ENCODE measurements around the gene SDCBP2. TPM values are rescaled to one million over a fixed set of nuclear protein-coding genes. Genes with fewer than 3 reads are reported as not detected.
A peak's percentile ranks its signal among the peaks of the same experiment; 100 is the strongest.

SDCBP2 gene, protein sequence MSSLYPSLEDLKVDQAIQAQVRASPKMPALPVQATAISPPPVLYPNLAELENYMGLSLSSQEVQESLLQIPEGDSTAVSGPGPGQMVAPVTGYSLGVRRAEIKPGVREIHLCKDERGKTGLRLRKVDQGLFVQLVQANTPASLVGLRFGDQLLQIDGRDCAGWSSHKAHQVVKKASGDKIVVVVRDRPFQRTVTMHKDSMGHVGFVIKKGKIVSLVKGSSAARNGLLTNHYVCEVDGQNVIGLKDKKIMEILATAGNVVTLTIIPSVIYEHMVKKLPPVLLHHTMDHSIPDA
- total RNA-seq (2014; rRNA removed; shearing (Covaris generic)): 0.32 and 0.50 TPM in 2 replicates
- polyA plus RNA-seq (2015; cell fraction: cytosol; rRNA removed): 0.19 and 0.69 TPM in 2 replicates
- 0.26 and 0.76 TPM in 2 replicates for polyA plus RNA-seq (2015; cell fraction: nucleus; rRNA removed)

DNA sequence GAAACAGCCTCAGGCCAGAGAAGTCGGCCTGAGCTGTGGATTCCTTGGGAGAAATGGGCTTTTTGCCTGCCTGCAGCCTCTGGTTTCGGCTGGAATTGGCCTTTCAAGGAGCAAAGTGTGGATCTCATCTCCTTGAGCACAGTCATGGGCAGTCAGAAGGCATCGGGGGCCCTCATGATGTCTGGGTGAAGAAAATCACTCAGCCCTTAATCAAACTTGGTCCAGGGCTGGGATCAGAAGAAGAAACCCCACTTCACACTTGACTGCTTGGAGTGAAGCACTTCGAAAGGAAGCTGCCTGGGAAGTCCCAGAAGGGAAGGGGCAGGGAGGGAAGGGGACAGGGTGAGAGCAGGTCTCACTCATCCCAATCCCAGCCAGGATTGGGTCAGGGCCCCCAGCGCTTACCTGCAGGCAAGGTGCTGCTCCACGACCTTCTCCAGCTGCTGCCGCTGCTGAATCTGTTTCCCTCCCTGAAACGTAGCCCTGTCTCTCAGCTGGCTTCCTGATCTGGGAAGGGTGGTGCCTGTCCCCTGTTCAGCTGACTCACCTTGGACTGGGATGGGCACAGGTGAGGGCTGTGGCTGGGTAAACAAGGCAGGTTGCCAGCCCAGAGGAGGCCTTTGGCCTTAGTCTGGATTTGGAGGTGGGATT, at the start of gene SDCBP2:
SDCBP2 (minus strand) TSS at position 460 of the 651 bp plus-strand sequence. CDS start 8,723 bp downstream, outside the sequence.
- no peak for DNase-seq (ENCODE audit: low read depth, low spot score)
- in situ Hi-C loops (cut with HindIII; ENCODE audit: low pct_unique_long_range_greater_than_20kb, low sequenced_read_pairs): no loop called here

GRCh38 chr20:1378735-1379125, 49.8 kb upstream of the SDCBP2 start:
- no peak for DNase-seq (ENCODE audit: low read depth, low spot score)
- in situ Hi-C loops (cut with HindIII; ENCODE audit: low pct_unique_long_range_greater_than_20kb, low sequenced_read_pairs): no loop called here

DNA sequence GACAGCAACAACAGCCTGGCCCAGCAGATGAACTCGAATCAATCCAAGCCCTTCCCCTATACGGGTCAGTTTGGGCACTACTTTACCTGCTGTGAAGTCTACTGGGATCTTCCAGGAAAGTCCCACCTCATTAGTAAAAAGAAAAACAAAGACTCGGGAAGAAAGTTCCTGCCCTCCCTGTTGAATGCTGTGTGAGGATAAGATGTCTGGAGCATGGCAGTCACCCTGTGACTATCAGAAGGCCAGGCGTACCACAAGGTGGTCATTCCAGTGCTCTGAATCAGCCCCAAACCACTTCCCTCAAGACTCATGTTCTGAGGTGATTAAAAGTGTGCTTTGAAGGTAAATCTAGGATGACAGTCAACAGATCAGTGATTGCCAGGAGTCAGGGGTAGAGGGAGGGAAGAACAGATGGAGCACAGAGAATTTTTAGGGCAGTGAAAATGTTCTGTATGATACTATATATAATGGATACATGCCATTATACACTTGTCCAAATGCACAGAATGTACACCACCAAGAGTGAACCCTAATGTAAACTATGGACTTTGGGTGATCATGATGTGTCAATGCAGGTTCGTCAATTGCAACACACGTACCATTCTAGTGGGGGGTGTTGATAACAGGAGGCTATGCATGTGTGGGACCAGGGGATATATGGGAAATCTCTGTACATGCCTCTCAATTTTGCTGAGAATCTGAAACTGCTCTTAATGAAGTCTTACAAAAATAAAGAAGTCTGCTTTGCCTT, 49.2 kb upstream of the SDCBP2 start:
- in situ Hi-C loops (cut with HindIII; ENCODE audit: low pct_unique_long_range_greater_than_20kb, low sequenced_read_pairs): no loop called here
- no peak for DNase-seq (ENCODE audit: low read depth, low spot score)

DNA sequence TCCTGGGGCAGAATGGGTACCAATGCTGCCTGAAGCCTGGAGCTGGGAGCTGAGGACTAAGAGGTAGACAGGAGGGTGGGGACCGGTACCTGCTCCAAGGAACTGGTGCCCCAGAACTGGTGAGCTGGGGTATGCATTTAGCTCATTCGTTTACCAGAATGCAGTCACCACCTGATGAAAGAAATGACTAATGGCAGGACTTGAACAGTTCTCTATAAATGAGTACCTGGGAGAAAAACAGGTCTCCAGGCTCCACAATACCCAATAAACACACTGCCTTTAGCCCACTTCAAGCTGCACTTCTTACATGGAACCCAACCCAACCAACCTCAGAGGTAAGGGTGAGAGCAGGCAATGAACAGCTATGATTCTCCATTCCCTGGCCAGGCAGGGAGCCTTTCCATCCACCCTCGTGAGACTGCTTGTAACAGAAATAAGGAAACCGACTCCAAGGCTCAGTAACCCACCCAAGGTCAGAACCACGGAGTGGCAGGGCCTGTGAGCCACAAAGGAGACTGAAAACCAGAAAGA, 48.5 kb upstream of the SDCBP2 start:
- DNase-seq (ENCODE audit: low read depth, low spot score): no peak
- in situ Hi-C loops (cut with HindIII; ENCODE audit: low pct_unique_long_range_greater_than_20kb, low sequenced_read_pairs): no loop called here

DNA sequence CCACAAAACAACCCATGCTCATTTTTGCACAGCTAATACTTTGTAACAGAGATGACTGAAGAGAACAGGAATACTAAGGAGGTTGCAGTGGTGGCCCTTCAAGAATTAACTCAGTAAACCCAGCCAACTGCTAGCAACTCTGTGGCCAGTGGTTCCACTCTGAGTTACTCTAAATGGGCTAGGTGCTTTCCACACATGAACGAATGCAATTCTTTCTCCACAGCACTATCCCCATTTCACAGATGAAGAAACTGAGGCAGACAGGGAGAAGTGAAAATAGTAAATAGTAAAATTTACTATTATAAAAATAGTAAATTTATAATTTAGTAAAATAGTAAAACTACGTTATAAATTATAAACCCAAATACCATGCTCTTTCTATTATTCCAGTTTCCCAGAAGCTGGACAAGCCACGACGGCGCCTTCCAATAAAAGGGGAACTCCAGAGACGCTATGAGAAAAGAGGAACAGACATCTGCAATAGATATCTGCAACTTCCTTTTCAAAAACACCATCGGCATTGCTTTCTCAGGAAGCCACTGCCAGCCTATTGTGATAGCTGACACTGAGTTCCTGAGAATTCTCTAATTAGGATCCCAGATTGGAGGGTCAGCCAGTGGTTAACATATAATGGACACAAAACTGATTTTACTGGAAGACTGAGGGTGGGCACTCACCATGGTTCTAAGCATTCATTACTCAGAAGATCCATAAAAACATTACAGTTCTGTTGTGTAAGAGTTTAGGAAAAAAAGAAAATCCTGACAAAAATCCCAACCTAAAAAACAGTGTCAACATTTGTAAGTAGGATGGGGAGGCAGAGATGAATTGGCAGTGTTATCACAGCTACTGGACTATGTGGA, 47.7 kb upstream of the SDCBP2 start:
- in situ Hi-C loops (cut with HindIII; ENCODE audit: low pct_unique_long_range_greater_than_20kb, low sequenced_read_pairs): no loop called here
- DNase-seq (ENCODE audit: low read depth, low spot score): no peak

GRCh38 chr20:1376007-1376406, 47.1 kb upstream of the SDCBP2 start:
- DNase-seq (ENCODE audit: low read depth, low spot score): no peak
- in situ Hi-C loops (cut with HindIII; ENCODE audit: low pct_unique_long_range_greater_than_20kb, low sequenced_read_pairs): no loop called here

- in situ Hi-C loops (cut with HindIII; ENCODE audit: low pct_unique_long_range_greater_than_20kb, low sequenced_read_pairs): no loop called here
- no peak for DNase-seq (ENCODE audit: low read depth, low spot score)
Measured at GRCh38 chr20:1375515-1375914, 46.6 kb upstream of the SDCBP2 start.

GRCh38 chr20:1374246-1374645, 45.3 kb upstream of the SDCBP2 start:
- DNase-seq (ENCODE audit: low read depth, low spot score): peak; percentile 23
- in situ Hi-C loops (cut with HindIII; ENCODE audit: low pct_unique_long_range_greater_than_20kb, low sequenced_read_pairs): no loop called here

DNA sequence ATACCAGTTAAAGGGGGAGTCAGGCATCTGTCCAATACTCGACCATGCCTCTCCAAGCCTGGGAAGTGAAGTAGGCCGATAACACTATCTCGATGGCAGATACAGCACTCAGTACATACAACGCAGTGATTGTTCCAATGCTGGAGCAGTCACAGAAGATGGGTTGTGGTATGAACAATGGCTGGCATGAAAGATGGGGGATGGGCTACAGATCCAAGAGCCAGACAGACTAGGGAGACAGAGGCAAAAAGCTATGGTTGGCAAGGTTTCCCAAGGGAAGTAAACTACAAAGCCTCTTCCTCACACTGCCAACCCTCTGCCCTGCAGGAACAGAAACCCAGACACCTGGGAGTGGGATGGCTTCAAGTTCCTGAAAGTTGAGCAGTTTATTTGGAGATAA, 44.7 kb upstream of the SDCBP2 start:
- in situ Hi-C loops (cut with HindIII; ENCODE audit: low pct_unique_long_range_greater_than_20kb, low sequenced_read_pairs): no loop called here
- DNase-seq (ENCODE audit: low read depth, low spot score): peak; percentile 92

DNA sequence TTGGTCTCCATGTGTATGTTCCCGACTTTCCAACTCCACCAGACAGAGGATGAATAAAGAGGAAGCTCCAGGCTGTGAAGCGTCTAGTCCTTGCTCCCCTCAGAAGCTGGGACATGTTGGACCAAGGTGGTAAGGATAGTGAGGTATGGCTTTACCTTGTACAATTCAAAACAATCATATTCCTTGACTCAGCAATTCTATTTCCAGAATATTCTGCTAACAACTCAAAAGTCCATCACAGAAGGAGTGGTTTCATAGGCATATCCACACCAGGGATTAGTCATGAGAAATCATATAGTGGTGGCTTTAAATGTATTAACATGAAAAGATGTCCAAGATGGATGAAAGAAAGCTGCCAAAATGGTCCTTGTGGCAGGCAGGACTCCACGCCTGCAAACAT, 44.1 kb upstream of the SDCBP2 start:
- DNase-seq (ENCODE audit: low read depth, low spot score): no peak
- in situ Hi-C loops (cut with HindIII; ENCODE audit: low pct_unique_long_range_greater_than_20kb, low sequenced_read_pairs): no loop called here

GRCh38 chr20:1371830-1372539, 43.0 kb upstream of the SDCBP2 start:
- no peak for DNase-seq (ENCODE audit: low read depth, low spot score)
- in situ Hi-C loops (cut with HindIII; ENCODE audit: low pct_unique_long_range_greater_than_20kb, low sequenced_read_pairs): no loop called here

- in situ Hi-C loops (cut with HindIII; ENCODE audit: low pct_unique_long_range_greater_than_20kb, low sequenced_read_pairs): no loop called here
- no peak for DNase-seq (ENCODE audit: low read depth, low spot score)
Measured at GRCh38 chr20:1371202-1371782, 42.4 kb upstream of the SDCBP2 start.

- DNase-seq (ENCODE audit: low read depth, low spot score): no peak
- in situ Hi-C loops (cut with HindIII; ENCODE audit: low pct_unique_long_range_greater_than_20kb, low sequenced_read_pairs): no loop called here
Measured at GRCh38 chr20:1370548-1371110, 41.7 kb upstream of the SDCBP2 start.

GRCh38 chr20:1369970-1370369, 41.0 kb upstream of the SDCBP2 start:
- in situ Hi-C loops (cut with HindIII; ENCODE audit: low pct_unique_long_range_greater_than_20kb, low sequenced_read_pairs): no loop called here
- DNase-seq (ENCODE audit: low read depth, low spot score): no peak

DNA sequence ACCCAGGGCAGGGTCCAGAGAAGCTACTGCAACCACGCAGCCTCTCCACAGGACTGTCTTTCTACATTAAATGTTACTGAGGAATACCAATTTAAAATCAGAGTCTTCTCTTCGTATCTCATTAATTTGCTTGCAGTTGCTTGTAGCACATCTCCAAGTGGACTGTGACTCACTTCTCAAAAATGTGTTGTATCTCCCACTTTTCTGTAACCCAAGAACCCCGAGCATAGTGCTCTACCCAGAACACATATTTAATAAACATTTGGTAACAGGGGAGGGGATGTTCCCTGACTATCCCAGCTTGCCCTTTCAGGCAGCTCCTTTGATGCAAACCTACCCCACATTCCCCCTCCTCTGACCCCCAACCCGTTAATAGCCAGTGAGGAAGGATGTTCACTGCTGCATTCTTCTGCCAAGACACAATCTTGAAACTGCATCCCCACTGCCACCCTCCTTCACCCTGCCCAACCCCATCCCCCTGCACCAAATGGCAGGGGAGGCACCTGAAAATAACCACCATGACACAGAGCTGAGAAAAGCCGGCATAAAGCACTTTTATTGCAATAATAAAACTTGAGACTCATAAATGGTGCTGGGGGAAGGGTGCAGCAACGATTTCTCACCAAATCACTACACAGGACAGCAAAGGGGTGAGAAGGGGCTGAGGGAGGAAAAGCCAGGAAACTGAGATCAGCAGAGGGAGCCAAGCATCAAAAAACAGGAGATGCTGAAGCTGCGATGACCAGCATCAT, 39.7 kb upstream of the SDCBP2 start:
- no peak for DNase-seq (ENCODE audit: low read depth, low spot score)
- in situ Hi-C loops (cut with HindIII; ENCODE audit: low pct_unique_long_range_greater_than_20kb, low sequenced_read_pairs): no loop called here

GRCh38 chr20:1367479-1367878, 38.5 kb upstream of the SDCBP2 start:
- in situ Hi-C loops (cut with HindIII; ENCODE audit: low pct_unique_long_range_greater_than_20kb, low sequenced_read_pairs): no loop called here
- no peak for DNase-seq (ENCODE audit: low read depth, low spot score)
